Stimulated activated CD8-positive, alpha-beta memory T cell treated with anti-CD3 and anti-CD28 coated beads, Interleukin-2, amount 100 ng/mL, for 1 hour (primary cell): ENCODE results near the gene MYBPC3.

Experiments
- DNase-seq, 2 donors: peaks; one replicate each; pipeline ENCODE4 v3.0.0-alpha.2; 2020; ENCODE audit warnings: low read depth in 2 of 2

MYBPC3 gene

DNA sequence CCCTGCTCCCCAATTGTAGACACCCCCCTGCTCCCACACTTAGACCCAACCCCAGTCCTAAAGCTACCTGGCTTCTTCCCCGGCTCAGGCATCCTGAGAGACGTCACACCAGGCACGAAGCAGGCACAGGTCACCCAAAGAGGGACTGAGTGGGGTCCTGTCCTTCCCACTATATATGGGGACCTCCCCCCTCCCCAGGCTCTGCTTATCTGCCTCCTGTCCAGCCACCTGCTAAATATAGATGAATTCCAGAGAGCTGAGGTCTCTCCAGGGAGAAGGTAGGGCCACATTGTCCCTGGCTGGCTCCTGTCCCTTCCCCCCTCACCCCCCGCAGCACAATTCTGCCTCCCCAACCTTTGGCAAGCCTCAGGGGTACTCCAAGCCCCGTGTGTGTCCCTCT lies at the start of gene MYBPC3:
MYBPC3 (minus strand) TSS at position 147 of the 400 bp plus-strand sequence; CDS start at position 92, 55 bp downstream.
- DNase-seq, result no peak

DNA sequence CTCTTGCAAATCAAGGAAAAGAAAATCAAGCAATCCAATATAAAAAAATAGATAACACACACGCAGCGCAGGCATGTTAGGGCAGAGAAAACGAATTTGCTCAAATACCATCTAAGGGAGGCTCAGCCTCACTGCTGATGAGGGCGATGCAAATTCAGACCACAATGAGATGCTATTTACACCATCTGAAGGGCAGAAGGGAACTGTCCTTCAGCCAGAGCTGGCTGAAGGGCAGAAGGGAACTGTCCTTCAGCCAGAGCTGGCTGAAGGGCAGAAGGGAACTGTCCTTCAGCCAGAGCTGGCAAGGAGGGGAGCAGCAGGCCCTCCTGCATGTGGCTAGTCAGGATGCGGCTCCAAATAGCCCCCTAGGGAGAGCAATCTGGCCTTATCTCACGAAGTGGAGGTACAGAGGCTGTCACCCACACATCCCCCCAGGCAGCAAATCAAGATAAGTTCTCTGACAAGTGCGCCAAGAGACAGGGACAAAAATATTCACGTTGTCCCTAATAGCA lies 48.3 kb upstream of the MYBPC3 start:
- no peak for DNase-seq

DNA sequence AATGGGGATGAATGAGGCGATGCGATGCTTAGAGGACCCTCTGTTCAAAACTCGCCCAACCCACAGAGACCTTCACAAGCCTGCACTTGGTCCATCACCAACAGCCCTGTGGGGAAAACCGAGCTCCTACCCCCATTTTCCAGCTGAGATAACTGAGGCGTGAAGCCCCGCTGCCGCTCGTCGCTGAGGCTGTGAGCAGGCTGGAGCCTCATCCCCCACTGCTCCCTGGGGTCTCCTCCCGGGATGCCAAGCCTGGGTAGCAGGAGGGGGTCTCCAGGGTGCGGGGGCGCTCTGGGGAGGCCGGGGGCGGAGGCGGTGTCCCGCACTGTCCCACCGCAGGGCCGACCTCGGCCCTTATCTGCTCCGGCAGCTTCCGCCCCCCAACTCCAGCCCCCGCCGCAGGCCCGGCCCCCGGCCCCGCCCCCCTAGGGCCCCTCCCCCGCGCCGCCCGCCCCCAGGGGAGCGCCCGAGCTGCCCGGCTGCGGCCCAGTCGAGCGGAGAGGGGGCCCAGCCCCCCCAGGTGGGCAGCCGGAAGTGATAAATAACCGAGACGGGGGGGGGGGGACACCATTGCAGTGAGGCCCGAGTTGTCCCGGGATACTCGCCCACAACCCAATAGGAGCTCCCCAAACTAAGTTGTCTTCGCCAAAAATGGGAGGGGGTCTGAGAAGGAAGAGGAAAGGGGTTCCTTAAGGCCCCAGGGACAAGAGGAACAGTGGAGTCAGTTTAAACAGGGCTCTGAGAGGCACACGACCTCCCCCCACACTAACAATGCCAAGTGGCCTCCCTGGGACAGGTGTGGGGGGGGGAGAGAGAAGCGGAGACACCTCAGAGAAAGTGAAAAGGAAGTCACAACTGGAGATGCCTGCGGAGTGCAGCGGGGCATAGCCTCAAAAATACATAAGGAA lies 47.6 kb upstream of the MYBPC3 start:
- DNase-seq, result no peak

DNA sequence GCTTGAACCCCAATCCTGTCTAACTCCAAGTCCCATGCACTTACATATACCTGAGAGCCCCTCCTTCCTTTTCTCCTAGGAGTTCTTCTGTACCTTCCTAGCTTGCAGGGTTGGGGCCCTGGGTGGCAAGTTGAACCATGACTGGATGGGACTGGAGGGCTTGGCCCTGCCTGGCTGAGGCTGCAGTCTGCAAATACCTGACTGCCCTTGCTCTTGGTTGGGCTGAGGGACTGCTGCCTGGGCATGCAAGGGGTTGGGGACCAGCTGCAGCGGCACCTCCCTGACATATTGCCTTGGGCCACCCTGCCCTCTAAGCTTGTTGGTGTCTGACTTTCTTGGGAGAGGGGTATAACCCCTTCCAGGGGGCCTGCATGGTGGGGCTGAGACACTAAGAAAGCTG lies 46.0 kb upstream of the MYBPC3 start:
- DNase-seq, result no peak

DNA sequence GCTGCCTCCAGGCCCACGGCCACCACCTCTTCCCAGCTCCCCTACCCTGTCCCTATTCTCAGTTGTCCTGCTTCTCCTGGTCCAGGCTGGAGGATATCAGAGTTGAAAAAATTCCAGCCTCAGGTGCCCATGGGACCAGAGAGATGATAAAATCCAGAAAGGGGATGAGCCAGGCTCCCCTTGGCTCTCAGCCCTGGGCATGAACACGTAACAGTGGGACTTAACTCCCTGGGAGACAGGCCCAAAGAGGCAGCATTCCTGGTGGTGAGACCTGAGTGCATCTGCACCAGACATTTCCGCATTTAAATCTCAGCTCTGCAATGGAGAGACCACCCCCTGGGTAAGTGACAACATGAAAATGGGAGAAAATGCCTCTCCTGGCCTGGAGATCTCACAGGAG lies 45.5 kb upstream of the MYBPC3 start:
- no peak for DNase-seq

DNA sequence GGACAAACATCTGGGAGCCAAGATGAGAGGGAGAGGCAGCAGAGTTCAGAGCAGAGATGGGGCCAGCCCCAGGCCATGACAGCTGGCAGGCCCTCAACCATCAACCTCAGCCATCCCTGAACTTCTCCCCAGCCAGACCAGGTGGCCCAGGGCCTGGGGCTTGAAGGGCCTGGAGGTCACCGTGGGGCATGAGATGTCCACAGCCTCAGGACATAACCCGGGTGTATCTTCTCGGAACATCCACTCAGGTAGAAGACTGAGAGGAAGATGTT lies 43.5 kb upstream of the MYBPC3 start:
- no peak for DNase-seq

DNA sequence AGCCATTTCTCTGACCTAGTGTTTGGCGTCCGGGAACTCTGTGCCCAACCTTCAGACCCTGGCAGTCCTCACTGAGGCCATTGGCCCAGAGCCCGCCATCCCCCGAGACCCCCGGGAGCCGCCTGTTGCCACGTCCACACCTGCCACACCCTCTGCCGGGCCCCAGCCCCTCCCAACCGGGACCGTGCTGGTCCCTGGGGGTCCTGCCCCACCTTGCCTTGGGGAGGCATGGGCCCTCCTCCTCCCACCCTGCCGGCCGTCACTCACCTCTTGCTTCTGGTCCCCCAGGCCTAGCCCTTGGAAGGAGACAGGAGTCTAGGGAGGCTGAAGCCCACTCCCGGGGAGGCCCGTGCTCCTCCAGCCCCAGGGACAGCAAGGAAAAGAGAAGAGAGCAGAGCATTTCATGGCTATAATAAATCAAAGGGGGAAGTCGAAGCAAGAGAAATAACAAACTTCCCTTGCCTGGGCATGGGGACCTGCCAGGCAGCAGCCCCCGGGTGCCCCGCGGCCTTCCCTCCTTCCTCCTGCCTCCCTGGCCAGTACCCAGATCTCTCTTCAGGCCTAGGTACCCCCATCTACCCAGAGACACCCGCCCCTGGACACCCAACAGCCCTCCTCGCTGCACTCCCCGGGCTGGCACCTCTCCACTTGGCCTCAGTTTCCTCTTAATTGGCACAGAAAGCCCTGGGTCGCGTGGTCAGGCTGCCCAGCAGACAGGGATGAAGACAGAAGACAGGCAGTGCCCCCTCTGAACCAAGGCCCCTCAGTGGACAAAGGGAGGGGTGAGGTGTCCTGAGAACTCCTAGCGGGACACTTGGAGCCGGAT lies 42.9 kb upstream of the MYBPC3 start:
- no peak for DNase-seq

DNA sequence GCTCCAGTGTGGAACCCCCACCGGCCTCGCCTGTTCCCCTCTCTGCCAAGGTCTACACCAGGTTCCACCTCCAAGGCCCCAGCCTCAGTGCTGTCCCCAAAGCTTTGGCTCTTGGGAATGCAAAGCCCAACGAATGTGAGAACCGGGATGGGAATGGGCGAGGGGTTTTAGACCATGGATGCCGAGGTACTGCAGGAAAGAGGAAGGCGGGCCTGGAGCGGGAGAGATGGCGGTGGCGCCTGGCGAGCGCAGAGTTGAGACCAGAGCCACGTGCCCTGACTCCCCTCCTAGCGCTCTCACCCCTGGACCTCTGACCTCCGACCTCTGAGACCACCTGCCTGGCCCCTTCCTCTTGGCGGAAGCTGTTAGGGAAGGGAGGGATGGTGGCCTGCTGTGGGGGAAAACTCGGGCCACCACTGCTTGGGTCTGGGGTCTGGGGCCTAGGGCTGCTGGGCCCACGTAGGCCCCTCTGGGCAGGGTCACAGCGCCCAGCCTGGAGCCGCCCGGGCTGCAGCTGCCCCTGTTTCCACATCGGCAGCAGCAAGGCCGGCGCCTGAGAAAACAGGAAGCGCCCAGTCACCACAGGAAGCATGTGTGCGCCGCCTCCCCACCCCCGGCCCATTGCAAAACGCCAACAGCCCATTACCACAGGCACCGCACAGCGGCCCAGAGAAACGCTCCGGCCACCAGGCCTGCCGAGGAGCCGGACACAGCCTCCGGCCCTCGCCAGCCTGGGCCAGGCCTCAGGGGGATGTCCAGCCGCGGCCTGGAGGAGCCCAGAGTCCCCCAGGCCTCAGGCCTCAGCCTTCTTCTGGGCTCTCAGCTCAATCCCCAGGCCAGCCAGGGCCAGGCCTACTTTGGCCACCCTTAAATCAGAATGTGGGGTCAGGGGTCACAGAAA lies 42.1 kb upstream of the MYBPC3 start:
- DNase-seq, result peak; percentile 24 to 39

DNA sequence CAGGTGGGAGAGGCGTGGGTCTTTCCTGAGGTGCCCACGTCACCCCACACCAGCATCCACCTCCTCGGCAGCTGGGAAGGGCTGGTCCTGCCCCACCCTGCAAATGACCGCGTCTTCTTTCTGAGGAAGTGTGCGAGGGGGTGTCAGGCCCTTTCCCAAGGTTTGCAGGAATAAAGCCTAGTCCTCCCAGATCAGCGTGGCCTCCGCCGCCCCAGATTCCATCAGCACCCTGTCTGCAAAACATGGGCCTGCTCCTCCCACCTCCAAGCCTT lies 41.5 kb upstream of the MYBPC3 start:
- no peak for DNase-seq

DNA sequence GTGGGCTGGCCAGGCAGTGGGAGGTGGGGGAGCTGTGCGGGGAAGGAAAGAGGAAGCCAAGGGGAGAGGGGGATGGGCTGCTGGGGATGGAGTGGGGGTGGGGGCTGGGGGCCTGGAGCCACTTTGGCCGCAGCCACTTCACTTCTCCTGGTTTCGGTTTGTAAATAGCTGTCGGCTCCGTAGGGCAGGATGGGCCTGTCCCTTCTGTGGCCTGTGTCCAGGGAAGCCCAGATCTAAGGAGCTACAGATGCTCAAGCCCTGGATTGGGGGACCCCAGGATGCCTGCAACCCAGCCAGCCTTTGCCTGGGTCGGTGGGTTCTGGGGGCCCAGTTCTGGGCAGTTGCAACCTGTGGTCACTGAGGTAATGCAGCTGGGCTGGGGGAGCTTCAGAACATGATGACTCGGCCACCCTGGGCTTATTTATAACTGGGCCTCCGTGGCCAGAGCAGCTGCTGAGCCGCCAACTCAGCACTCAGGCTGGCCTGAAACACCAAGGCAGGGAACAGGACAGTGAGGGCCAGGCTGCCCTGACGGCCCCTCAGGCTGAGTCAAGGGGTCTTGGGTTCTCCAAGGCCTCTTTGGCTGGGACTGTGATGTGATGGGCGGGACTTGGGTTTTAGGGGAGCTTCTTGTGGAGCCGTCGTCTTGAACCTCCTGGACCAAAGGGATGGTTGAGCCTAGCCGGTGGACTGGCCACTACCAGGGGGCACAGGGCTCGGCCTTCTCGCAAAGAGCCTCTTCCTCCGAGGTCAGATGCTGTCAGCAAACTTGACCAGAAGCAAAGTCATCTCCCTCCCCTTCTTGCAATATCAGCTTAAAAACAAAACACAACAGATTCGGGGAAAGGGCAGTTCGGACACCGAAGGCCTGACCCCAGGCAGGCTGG lies 40.9 kb upstream of the MYBPC3 start:
- DNase-seq, result no peak

DNA sequence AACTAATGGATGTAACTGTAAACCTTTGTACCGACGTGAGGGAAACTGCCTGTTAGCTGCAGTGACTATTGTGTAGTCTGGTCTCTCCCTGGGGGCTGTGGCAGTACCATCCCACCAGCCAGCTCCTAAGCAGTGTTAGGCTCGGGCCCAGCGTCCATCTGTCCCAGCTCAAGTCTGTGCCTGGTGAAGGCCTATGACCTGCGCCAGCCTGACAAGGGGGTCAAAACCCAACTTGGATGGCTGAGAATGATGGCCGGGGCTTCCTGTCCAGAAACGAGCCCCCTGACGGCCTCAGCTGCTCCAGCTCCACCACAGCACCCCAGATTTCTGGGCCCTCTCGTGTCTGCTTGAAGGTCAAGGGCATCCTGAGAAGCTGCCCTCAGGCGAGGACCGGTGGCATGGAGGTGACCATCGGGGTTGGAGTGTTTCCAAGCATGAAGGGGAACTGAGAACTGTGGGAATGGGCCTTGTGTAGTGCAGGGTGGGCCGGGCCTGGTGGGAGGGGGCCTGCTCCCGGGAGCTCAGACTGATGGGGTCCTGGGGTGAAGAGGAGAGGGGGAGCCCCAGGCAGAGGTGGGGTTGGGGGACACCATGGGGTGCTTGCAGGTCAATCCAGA lies 40.2 kb upstream of the MYBPC3 start:
- no peak for DNase-seq

DNA sequence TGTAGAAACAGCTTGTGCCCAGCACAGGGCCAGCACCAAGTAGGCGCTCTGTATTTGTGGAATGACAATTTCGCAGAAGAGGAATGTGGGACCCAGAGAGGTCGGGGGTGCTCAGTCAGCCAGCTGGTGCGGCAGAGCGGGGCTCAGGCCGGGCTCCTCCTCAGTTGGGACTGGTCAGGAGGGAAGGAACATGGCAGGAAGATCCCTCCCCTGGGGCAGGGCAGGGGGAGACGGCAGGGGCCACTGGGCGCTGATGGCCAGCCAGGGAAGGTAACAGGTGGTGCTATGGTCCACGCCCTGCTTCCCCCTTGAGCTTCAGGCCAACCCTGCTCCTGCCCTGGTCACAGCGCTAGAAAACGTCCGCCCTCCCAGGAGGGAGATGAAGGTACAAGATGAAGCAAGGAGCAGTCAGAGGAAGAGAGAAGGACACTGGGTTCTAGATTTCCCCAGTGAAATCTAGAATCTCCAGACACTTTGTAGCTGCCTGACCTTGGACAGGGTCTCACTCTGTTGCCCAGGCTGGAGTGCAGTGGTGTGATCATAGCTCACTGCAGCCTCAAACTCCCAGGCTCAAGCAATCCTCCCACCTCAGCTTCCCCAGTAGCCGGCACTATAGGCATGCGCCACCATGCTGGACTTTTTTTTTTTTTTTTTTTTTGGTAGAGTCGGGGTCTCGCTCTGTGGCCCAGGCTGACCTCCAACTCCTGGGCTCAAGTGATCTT lies 39.4 kb upstream of the MYBPC3 start:
- no peak for DNase-seq

DNA sequence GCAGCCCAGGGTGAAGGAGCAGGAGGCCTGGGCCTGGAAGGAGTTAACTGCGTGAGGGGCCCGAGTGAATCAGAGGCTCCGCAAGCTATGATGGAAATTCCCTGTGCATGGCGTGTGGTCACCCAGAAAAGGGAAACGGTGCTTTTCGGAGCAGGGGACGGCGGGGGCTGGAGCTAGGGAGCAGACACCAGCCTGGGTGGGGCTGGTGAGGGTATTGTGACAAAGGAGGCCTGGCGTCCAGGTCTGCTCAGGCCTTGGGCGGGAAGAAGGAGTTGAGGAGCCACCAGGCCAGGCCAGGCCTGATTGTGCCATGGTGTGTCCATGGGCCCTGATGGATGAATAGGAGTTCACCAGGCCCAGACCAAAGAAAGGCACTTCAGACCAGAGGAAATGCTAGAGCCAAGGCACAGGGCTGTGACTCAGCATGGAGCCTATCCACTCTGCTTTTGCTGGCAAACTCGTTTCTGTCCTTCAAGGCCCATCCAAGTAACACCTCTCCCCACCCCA lies 38.6 kb upstream of the MYBPC3 start:
- no peak for DNase-seq

DNA sequence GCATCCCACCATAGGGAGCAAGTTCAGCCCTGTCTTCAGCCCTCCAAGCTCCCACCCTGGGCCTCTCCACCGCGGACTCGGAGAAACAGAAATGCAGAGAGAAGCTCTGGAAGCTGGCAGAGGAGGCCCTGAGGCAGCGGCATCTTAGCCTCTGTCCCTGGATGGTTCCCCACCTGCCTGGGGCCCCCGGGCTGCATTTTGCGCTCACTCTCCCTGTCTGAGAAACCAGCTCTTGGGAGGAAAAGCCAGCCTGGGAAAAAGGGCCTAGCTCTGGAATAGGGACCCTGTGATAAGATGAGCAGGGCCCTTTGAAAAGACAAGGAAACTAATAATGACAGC lies 37.9 kb upstream of the MYBPC3 start:
- no peak for DNase-seq

DNA sequence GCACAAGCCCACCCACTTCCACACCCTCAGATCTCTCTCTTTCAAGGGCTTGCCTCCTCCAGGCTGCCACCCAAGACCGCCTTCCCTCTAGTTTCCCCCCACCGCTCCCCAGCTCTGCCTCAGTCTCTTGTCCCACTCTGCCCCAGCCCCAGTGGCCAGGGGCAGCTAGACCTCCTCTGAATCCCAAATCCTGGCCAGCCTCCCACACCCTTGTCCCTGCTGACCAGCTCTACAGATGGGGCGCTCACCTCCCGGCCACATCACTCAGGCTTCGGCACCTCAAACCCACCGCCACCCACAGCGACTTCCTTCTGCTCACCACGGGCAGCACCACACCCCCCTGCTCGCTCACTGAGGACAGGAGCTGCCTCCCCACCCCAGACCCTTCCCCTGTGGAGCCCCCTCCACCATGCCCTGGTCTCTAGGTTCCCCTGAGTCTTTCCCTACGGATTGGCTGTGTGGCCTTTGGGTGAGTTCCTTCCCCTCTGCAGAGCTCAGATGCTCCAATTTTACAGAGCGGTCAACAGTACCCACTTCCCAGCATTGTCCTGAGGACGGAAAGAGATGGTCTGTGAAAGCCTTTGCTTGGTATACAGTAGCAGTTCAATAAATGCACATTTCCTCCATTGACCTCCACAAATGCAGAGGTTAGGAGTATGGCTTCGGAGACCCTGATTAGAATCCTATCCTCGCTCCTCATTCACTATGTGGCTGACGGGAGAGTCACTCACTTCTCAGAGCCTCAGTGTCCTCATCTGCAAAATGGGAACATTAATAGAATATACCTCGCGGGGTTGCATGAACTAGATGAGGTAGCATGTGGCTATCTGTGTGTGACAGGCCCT lies 37.3 kb upstream of the MYBPC3 start:
- no peak for DNase-seq

DNA sequence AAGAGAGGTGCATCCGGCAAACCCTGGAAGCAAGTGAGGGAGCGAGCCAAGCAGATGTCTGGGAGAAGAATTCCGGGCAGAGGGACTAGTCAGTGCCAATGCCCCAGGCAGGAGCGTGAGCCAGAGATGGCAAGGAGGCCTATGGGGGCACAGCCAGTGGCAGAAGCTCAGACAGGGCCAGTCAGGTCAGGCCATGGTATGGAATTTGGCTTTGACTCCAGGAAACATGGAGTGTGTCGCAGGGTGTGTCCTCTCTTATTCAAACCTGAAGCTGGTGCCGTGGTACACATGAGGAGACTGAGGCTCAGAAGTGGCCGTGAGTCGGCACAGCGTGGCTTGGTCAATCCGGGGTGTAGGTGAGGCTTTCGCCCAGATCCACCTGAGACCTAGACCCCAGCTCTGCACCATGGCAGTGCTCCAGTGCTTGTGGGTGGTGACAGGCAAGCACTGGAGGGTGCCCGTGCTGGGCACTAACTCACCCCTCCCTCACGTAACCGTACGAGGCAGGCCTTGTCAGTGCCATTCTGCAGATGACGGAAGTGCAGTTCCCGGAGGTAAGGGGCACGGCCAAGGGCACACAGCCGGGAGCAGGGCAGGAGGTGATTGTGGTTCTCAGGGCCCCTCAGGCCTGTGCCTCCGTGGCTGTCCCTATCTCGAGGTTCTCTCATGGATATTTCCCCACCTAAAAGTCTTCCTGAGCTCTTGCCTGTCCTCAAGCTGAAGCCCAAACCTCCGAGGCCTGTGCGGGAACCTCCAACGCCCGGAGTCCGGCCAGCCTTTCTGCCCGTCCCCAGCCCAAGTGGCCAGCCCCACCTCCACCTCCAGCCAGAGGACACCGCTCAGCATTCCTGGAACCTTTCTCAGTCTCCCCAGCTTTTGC lies 36.4 kb upstream of the MYBPC3 start:
- DNase-seq, result no peak

DNA sequence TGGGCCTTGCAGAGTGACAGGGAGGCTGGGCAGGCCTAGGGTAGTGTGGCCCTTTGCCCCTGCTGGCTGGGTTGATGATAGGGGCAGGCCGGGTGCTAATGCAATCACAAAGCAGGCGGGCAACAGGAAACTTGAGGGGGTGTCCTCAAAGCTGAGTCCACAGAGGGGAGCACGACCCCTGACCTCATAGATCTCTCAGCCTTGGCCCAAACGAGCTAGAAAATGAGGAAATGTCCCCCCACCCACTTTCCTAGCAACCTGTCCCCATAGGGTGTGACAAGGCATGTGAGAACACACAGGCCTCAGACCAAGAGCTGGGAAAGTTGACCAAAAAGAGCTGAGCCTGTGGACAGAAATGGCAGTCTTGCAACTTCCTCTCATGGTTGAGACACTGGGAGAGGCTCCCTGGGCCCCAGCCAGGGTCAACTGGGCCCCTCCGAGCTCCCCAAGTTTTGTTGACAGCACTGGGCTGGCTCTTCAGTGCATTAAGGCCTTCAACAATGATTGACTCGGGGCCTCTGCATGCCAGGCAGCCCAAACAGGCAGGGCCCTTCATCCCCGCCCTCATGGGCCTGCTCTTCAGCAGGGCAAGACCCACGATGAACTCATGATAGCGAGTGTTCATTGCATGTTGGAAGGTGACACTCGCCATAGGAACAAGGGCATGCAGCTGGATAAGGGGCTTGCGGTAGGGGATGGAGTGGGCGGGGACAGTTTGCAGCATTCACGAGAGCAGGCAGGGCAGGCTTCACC lies 35.6 kb upstream of the MYBPC3 start:
- DNase-seq, result no peak
